Measurements from ENCODE around the gene CD63.

Gene CD63

GRCh38 chr12:55686366-55687010 is 42.3 kb downstream of the CD63 start:
- DNase-seq (ENCODE audit: low read depth) = no peak

- DNase-seq (ENCODE audit: low read depth) = no peak
These were observed 43.1 kb downstream of the CD63 start for GRCh38 chr12:55685671-55686070.

- no peak for DNase-seq (ENCODE audit: low read depth)
These were observed 43.9 kb downstream of the CD63 start for GRCh38 chr12:55684761-55685370.

GRCh38 chr12:55683676-55684075 is 45.1 kb downstream of the CD63 start:
- DNase-seq (ENCODE audit: low read depth) = no peak

- DNase-seq (ENCODE audit: low read depth) = no peak
These were observed 46.6 kb downstream of the CD63 start for GRCh38 chr12:55682087-55682796.

- no peak for DNase-seq (ENCODE audit: low read depth)
These were observed 47.4 kb downstream of the CD63 start for GRCh38 chr12:55681142-55682077.

GRCh38 chr12:55679691-55680090 is 49.1 kb downstream of the CD63 start:
- DNase-seq (ENCODE audit: low read depth) = no peak

- no peak for DNase-seq (ENCODE audit: low read depth)
These were observed 52.1 kb downstream of the CD63 start for GRCh38 chr12:55676707-55677106.

- DNase-seq (ENCODE audit: low read depth) = no peak
These were observed 53.1 kb downstream of the CD63 start for GRCh38 chr12:55675666-55676065.
